HG02642 (cell line): Measurements from ENCODE around the gene IFRD2.
A peak's percentile ranks its signal among the peaks of the same experiment; 100 is the strongest.

ENCODE experiments used
- ATAC-seq: cut with Tn5 transposase; IDR thresholded peaks from one replicate; pipeline ENCODE4 v1.9.1; 2021; ENCODE audit warnings: mild to moderate bottlenecking; ENCODE audit not compliant: unreplicated experiment, poor library complexity

IFRD2 gene

GRCh38 chr3:50237754-50238548 is 54.3 kb downstream of the IFRD2 start:
- ATAC-seq, result peak; percentile 33
